HL-60 (cell line): Measurements from ENCODE around the gene NXPE2.

Experiments used
- DNase-seq, 2 experiments: peaks; one replicate each; pipeline ENCODE4 v3.0.0-alpha.2; 2010 to 2020; ENCODE audit warnings: low read depth in 1 of 2, low spot score in 1 of 2
- H3K27ac ChIP-seq: fragments of 250-450 bp; sonication (Bioruptor Pico); replicated peaks from 2 replicates; pipeline ENCODE4 v1.5.1; 2020; ENCODE audit warnings: mild to moderate bottlenecking, moderate library complexity
- H3K27me3 ChIP-seq: fragments of 250-450 bp; sonication (Bioruptor Pico); 2 replicates; pipeline ENCODE4 v1.5.1; 2021; ENCODE audit warnings: mild to moderate bottlenecking, moderate library complexity; ENCODE audit not compliant: insufficient read depth, poor library complexity, severe bottlenecking
- H3K4me3 ChIP-seq: replicated peaks from 2 replicates; pipeline ENCODE4 v1.5.1; 2011; ENCODE audit warnings: mild to moderate bottlenecking, control low read depth, low read length; ENCODE audit not compliant: insufficient read depth
- CTCF ChIP-seq: IDR thresholded peaks from one replicate; pipeline ENCODE4 v1.5.1; 2011; ENCODE audit warnings: low read length, control low read depth, inconsistent platforms; ENCODE audit not compliant: insufficient read depth
- GABPA ChIP-seq: IDR thresholded peaks from 2 replicates; pipeline ENCODE4 v1.6.1; 2012; ENCODE audit warnings: low read depth
- POLR2AphosphoS5 ChIP-seq: IDR thresholded peaks from 2 replicates; pipeline ENCODE4 v1.6.1; 2012; ENCODE audit warnings: low read depth
- REST ChIP-seq: IDR thresholded peaks from 2 replicates; pipeline ENCODE4 v1.6.1; 2012; ENCODE audit warnings: low read depth; ENCODE audit not compliant: insufficient replicate concordance
- SPI1 ChIP-seq: IDR thresholded peaks from 2 replicates; pipeline ENCODE4 v1.6.1; 2012; ENCODE audit warnings: low read depth, mild to moderate bottlenecking, borderline replicate concordance

Gene NXPE2

GRCh38 chr11:114736806-114737205 lies 58.5 kb downstream of the NXPE2 start:
- no peak overlapping the region for H3K27ac ChIP-seq
- no peak for DNase-seq
- no peak overlapping the region for H3K4me3 ChIP-seq
- TF ChIP-seq REST (no peak), POLR2AphosphoS5 (no peak), SPI1 (no peak), GABPA (no peak), CTCF (no peak)
- peaks cover 2% of the 10 kb centered on the region for H3K27me3 ChIP-seq

GRCh38 chr11:114738954-114739353 lies 60.6 kb downstream of the NXPE2 start:
- no peak for TF ChIP-seq POLR2AphosphoS5
- TF ChIP-seq CTCF, result peak; percentile 83
- H3K27me3 ChIP-seq, result no peaks in the 10 kb centered on the region
- H3K27ac ChIP-seq, result no peak overlapping the region
- no peak overlapping the region for H3K4me3 ChIP-seq
- DNase-seq, result peak; percentile 1 to 39

- Histone ChIP-seq H3K27ac (no peak overlapping the region), H3K4me3 (no peak overlapping the region), H3K27me3 (no peaks in the 10 kb centered on the region)
- TF ChIP-seq CTCF (no peak), SPI1 (no peak)
- DNase-seq, result no peak
Observed at GRCh38 chr11:114745150-114745671, 66.9 kb downstream of the NXPE2 start.

GRCh38 chr11:114746013-114746412 lies 67.7 kb downstream of the NXPE2 start:
- no peak for DNase-seq
- Histone ChIP-seq H3K27me3 (no peaks in the 10 kb centered on the region), H3K27ac (no peak overlapping the region), H3K4me3 (no peak overlapping the region)
- TF ChIP-seq CTCF, result no peak
- no peak for TF ChIP-seq POLR2AphosphoS5
- no peak for TF ChIP-seq SPI1
- no peak for TF ChIP-seq GABPA
- no peak for TF ChIP-seq REST
